Activated gamma-delta T cell treated with Interleukin-2 at 50 U/mL for 16 hours (primary cell): ENCODE measurements around the gene GNG8.

Experiments used
- DNase-seq: peaks from one replicate; pipeline ENCODE4 v3.0.0-alpha.2; 2020

Gene GNG8

GRCh38 chr19:46616631-46617322 lies 19.2 kb downstream of the GNG8 start:
- no peak for DNase-seq

GRCh38 chr19:46615966-46616365 lies 20.0 kb downstream of the GNG8 start:
- no peak for DNase-seq

- peak; percentile 81 for DNase-seq
These were observed 21.8 kb downstream of the GNG8 start for GRCh38 chr19:46614114-46614722.

- no peak for DNase-seq
These were observed 22.5 kb downstream of the GNG8 start for GRCh38 chr19:46613525-46613924.

DNA sequence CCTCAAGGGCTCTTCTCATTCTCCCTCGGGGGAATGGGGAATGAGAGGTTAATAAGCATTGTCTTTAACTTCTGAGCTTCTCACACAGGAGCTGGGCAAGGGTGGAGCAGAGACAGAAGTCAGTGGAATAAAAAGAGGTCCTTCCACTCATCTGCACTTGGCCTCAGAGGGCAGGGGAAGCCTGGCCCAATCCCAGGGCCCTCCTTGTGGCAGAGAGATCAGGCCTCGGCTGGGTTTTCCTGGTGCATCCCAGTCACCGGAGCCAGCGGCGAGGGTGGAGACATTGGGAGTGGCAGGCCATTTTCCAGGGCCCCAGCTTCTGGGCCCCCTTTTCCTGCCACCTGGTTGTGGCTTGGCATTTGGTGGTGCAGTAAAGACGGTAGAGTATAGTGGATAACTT lies 24.2 kb downstream of the GNG8 start:
- no peak for DNase-seq

GRCh38 chr19:46610851-46611770 lies 24.9 kb downstream of the GNG8 start:
- no peak for DNase-seq

DNA sequence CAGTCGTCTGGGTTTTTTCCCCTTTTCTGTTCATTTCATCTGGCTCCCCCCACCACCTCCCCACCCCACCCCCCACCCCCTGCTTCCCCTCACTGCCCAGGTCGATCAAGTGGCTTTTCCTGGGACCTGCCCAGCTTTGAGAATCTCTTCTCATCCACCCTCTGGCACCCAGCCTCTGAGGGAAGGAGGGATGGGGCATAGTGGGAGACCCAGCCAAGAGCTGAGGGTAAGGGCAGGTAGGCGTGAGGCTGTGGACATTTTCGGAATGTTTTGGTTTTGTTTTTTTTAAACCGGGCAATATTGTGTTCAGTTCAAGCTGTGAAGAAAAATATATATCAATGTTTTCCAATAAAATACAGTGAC lies 25.6 kb downstream of the GNG8 start:
- DNase-seq: no peak

- no peak for DNase-seq
These were observed 26.2 kb downstream of the GNG8 start for GRCh38 chr19:46609511-46610412.

GRCh38 chr19:46608581-46609345 lies 27.2 kb downstream of the GNG8 start:
- no peak for DNase-seq

DNA sequence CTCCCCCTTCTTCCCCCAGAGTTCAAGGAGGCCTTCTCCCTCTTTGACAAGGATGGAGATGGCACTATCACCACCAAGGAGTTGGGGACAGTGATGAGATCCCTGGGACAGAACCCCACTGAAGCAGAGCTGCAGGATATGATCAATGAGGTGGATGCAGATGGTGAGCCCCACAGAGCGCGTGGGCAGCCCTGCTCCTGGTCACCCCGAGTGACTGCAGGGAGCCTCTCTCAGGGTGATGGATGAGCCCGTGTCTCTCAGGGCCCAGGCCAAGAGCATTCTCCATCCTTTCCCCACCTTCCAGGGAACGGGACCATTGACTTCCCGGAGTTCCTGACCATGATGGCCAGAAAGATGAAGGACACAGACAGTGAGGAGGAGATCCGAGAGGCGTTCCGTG lies 27.8 kb downstream of the GNG8 start:
- no peak for DNase-seq

- no peak for DNase-seq
These were observed 28.6 kb downstream of the GNG8 start for GRCh38 chr19:46607448-46607841.

GRCh38 chr19:46606681-46607447 lies 29.1 kb downstream of the GNG8 start:
- no peak for DNase-seq

GRCh38 chr19:46606019-46606418 lies 30.0 kb downstream of the GNG8 start:
- DNase-seq: no peak

- no peak for DNase-seq
These were observed 30.6 kb downstream of the GNG8 start for GRCh38 chr19:46605356-46605821.

DNA sequence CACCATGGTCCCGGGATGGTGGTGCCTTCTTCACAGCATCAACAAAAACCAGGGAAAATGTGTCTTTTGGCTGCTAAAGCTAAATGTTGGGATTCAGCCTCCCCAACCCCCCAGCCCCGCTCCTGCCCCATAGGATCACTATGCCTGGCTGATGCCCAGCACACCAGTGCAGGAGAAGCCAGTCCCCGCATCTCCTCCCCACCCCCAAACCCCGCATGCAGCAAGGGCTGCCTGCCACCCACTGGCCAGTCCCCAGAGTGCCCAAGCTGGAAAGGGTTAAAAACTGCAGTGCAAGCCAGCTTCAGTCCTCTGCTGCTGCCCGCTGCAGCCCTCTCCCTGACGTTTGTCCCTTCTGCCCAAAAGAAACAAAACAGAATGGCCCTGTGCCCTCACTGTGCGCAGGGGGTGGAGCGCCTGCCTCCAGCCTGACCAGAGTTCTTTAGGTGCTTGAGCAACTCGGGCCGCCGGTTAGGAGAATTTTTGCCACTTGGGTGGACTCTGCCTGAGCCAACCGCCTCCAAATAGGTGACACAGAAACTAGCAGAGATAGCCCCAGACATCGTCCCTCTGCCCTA lies 31.1 kb downstream of the GNG8 start:
- no peak for DNase-seq

- no peak for DNase-seq
These were observed 32.2 kb downstream of the GNG8 start for GRCh38 chr19:46603752-46604231.

- DNase-seq: no peak
These were observed 32.8 kb downstream of the GNG8 start for GRCh38 chr19:46603195-46603637.

DNA sequence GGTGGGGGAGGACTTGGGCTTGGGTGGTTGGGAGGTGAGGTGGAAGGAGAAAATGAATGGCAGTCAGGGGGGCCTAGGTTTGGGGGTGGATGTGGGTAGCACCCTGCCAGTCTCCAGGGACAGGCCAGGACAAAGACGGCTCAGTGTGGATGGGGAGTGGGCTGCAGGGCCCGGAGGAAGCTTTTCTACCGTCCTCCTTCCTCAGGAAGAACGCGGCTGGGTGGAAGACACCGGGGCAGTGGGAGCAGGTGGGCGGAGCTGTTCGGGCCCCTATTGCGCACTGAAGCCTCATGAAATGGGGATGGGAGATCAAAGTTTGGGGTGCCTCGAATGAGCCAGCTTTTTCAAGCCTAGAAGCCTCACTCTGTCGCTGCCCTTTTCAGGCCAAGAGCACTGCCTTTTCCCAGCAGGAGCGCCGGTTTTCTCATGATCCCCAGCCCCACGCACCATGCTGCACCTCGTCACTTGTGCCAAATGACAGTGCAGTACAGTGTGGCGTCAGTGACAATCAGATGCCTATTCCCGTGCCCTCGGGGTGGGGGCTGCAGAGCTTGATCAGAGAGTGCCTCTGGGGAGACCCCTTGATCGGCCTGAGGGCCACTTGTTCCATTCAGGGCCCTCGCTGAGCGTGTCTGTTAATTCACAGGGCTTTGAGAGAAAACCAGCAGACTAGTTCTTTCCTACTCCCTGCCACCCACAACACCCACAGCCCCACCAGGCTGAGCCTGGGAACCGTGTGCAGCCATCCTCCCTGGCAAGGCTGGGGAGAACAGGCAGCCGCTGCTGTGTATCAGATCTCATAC lies 33.4 kb downstream of the GNG8 start:
- DNase-seq: no peak
